Psoas muscle (tissue), 8 donors: ENCODE results near the gene METTL15. TPM values are rescaled to one million over a fixed set of nuclear protein-coding genes. Genes with fewer than 3 reads are reported as not detected.

ENCODE experiments used
- ATAC-seq, 4 donors: fragments of 200-7000 bp; cut with Tn5 transposase; one replicate each; pipeline ENCODE4 v1.9.1; 2020; ENCODE audit warnings: moderate library complexity in 3 of 4, mild to moderate bottlenecking in 2 of 4
- DNase-seq, 2 donors: peaks; one replicate each; pipeline ENCODE4 v3.0.0-alpha.2; 2020
- H3K27ac ChIP-seq: fragments of 200-600 bp; one replicate; pipeline ENCODE4 v1.8.0; 2022
- H3K27me3 ChIP-seq, 3 donors: fragments of 200-600 bp in 1 of 3; one replicate each; pipeline versions ENCODE4 v1.6.1 to v1.8.0; 2013 to 2022; ENCODE audit warnings: low read length in 2 of 3, mild to moderate bottlenecking in 2 of 3, moderate library complexity in 1 of 3; ENCODE audit not compliant: insufficient read depth in 3 of 3
- H3K36me3 ChIP-seq, 2 donors: fragments of 200-600 bp in 1 of 2; one replicate each; pipeline versions ENCODE4 v1.6.1 to v1.8.0; 2013 to 2022; ENCODE audit warnings: low read depth in 1 of 2, mild to moderate bottlenecking in 1 of 2, moderate library complexity in 1 of 2; ENCODE audit not compliant: insufficient read depth in 1 of 2
- H3K4me1 ChIP-seq: fragments of 200-600 bp; one replicate; pipeline ENCODE4 v1.8.0; 2022
- H3K4me3 ChIP-seq: fragments of 200-600 bp; one replicate; pipeline ENCODE4 v1.8.0; 2022; ENCODE audit warnings: mild to moderate bottlenecking
- H3K9me3 ChIP-seq: fragments of 200-600 bp; one replicate; pipeline ENCODE4 v1.8.0; 2022
- WGBS, 3 donors: extraction: QIAGEN DNeasy Blood & Tissue Kit; methylation state at CpG; one replicate each; pipeline versions ENCODE4 v1.1.6 to v1.1.7; 2013; 5-methylcytosine and 5-hydroxymethylcytosine counted together
- intact Hi-C, 2 donors: fragments of 100-400 bp; cut with DNase I; formaldehyde crosslinking; loops; one replicate each; pipeline versions ENCODE4 v1.11.0 to v1.14.2; 2022
- polyA plus RNA-seq, 3 donors: library from polyadenylated mRNA; stranded (reverse); fragments of 200-250 nt; gene quantifications; one replicate each; pipeline ENCODE4 v1.2.3, GENCODE V29; 2013
- total RNA-seq, 4 donors: library from RNA; stranded (reverse); fragmentation: NEBNext Ultra II Directional in 2 of 4; extraction: Animal tissue kit (Norgen Biotek cat#: 25700) in 2 of 4; gene quantifications; one replicate each; pipeline versions ENCODE4 v1.2.1 to v1.2.4, GENCODE V29; 2021 to 2023
- TF ChIP-seq, protein P1 (sequence below): fragments of 200-600 bp; IDR thresholded peaks from one replicate; pipeline ENCODE4 v1.8.0; 2022; ENCODE audit warnings: antibody characterized with exemption
- donor health status: healthy with polysubstance abuse.
- donor health status: DM: no; HTN: no; CAD: no; lungs with moderate emphysema.
- donor health status: Bipolar disorder and iron deficiency.
- donor health status: healthy.
- donor health status: DM: yes; HTN: yes; CAD: no.
- donor health status: DM: no; HTN: no; CAD: no.
- donor health status: DM: no; HTN: no; CAD: no.
- donor health status: DM: yes; HTN: yes; CAD: no.

Gene METTL15
- total and polyA plus RNA-seq, 7 donors: 3.6 to 9.5 (median 8.4) TPM

DNA sequence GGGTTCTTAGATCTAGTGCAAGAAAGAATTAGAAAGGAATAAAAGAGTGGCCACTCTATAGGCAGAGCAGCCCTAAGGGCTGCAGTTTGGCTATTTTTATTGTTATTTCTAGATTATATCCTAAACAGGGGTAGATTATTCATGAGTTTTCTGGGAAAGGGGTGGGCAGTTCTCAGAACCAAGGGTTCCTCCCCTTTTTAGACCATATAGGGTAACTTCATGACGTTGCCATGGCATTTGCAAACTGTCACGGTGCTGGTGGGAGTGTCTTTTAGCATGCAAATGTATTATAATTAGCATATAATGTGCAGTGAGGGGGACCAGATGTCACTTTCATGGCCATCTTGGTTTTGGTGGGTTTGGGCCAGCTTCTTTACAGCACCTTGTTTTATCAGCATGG is 44.6 kb downstream of the METTL15 start:
- Histone ChIP-seq H3K4me1 (no peaks in the 10 kb centered on the region), H3K27me3 (no peaks in the 10 kb centered on the region), H3K4me3 (no peak overlapping the region), H3K27ac (no peak overlapping the region), H3K36me3 (peaks cover under 1 to 5% of the 10 kb centered on the region in 2 donors), H3K9me3 (no peaks in the 10 kb centered on the region)
- no peak for ATAC-seq
- intact Hi-C loops: no loop called here
- TF ChIP-seq, protein P1, sequence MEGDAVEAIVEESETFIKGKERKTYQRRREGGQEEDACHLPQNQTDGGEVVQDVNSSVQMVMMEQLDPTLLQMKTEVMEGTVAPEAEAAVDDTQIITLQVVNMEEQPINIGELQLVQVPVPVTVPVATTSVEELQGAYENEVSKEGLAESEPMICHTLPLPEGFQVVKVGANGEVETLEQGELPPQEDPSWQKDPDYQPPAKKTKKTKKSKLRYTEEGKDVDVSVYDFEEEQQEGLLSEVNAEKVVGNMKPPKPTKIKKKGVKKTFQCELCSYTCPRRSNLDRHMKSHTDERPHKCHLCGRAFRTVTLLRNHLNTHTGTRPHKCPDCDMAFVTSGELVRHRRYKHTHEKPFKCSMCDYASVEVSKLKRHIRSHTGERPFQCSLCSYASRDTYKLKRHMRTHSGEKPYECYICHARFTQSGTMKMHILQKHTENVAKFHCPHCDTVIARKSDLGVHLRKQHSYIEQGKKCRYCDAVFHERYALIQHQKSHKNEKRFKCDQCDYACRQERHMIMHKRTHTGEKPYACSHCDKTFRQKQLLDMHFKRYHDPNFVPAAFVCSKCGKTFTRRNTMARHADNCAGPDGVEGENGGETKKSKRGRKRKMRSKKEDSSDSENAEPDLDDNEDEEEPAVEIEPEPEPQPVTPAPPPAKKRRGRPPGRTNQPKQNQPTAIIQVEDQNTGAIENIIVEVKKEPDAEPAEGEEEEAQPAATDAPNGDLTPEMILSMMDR: no peak
- 89 to 96% (median 95%) methylated on average over 2 of the region's 2 CpGs for WGBS, 3 donors
- no peak for DNase-seq

DNA sequence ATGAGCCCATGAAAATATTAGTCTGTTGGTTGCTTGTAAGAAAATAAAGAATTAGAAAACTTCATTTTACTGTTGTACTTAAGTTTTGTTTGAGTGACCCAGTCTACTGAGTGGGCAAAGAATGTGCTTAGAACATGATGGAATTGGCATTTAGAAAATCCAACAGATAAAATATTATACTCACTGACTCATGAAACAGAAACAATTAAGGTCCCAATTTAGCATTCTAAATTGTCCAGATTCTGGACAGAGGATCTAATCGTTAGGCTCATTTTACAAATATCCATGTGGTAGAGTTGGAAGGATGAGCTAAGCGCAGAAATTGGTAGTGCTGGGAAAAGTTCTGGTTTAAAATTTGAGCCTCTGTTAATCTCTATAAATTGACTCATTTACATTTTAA is 45.4 kb downstream of the METTL15 start:
- no peak for DNase-seq
- no peaks in the 10 kb centered on the region for H3K4me1 ChIP-seq
- H3K4me3 ChIP-seq: no peak overlapping the region
- no peaks in the 10 kb centered on the region for H3K27me3 ChIP-seq
- TF ChIP-seq, protein P1: no peak
- peaks cover 6 to 12% of the 10 kb centered on the region in 2 donors for H3K36me3 ChIP-seq
- intact Hi-C loops: no loop called here
- WGBS, 3 donors: 86 to 94% (median 86%) methylated on average over 2 of the region's 2 CpGs
- no peak overlapping the region for H3K27ac ChIP-seq
- no peak for ATAC-seq
- no peaks in the 10 kb centered on the region for H3K9me3 ChIP-seq

DNA sequence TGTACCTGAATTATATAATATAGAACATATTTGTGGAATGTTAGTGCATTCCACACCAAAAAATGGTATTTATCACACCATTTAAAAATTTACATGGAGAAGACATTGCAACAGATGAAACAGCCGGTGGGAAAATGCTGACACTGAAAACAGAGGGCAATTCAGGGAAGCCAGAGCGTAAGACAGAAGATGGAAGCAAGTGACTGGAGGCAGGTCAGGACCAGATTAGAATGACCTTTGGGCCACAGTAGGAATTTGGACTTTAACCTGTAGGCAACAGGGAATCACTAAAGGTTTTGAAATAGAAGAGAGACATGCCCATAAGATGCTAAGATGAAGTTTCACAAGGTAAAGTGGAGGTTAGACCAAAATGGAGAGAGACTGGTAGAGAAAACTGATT is 60.5 kb downstream of the METTL15 start:
- ATAC-seq (no peak), DNase-seq (no peak)
- intact Hi-C loops: no loop called here
- 84 to 93% (median 85%) methylated on average over 2 of the region's 2 CpGs for WGBS, 3 donors
- Histone ChIP-seq H3K4me1 (no peaks in the 10 kb centered on the region), H3K4me3 (no peak overlapping the region), H3K27me3 (no peaks in the 10 kb centered on the region), H3K36me3 (peaks cover 0 to 3% of the 10 kb centered on the region in 2 donors), H3K9me3 (no peaks in the 10 kb centered on the region), H3K27ac (no peak overlapping the region)
- TF ChIP-seq, protein P1: no peak

DNA sequence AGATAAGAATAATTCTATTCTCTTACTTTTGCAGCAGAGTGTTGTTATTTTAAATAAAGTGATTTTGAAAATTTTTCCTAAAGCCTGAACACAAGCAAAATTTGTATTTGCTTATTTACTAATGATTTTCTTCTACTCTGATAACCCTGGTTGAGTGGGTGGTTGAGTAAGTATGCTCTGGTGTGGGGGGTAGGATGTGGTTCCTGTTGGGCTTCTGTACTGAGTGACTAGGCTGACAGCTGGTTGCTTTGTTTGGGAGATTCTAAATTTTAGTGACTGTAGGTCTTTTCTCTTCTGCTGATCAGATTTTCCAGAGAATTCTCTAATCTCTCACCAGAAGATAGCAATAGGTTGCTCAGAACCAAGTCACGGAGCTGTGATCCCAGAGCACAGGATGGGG is 61.6 kb downstream of the METTL15 start:
- Histone ChIP-seq H3K4me1 (no peaks in the 10 kb centered on the region), H3K36me3 (peaks cover 0 to 3% of the 10 kb centered on the region in 2 donors), H3K27me3 (no peaks in the 10 kb centered on the region), H3K4me3 (no peak overlapping the region), H3K27ac (no peak overlapping the region), H3K9me3 (no peaks in the 10 kb centered on the region)
- intact Hi-C loops: no loop called here
- TF ChIP-seq, protein P1: no peak
- ATAC-seq: no peak
- 95 to 98% (median 95%) methylated on average over 1 of the region's 1 CpG for WGBS, 3 donors
- no peak for DNase-seq

DNA sequence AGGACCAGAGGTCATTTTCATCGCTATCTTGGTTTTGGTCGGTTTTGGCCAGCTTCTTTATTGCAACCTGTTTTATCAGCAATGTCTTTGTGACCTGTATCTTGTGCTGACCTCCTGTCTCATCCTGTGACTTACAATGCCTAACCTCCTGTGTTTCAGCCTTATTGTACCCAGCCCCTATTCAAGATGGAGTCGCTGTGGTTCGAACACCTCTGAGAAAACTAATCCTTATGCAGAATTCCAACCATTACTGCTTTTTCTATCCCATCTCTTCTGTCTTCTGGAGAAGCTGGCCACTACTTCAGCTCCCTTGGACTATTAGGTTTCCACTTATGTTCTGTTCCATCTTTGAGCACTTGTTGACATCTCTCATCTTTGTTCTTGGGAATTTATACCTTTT is 62.6 kb downstream of the METTL15 start:
- Histone ChIP-seq H3K4me1 (no peaks in the 10 kb centered on the region), H3K9me3 (no peaks in the 10 kb centered on the region), H3K36me3 (peaks cover 0 to 3% of the 10 kb centered on the region in 2 donors), H3K27me3 (no peaks in the 10 kb centered on the region), H3K27ac (no peak overlapping the region), H3K4me3 (no peak overlapping the region)
- no peak for DNase-seq
- WGBS, 3 donors: 96 to 98% (median 96%) methylated on average over 4 of the region's 4 CpGs
- TF ChIP-seq, protein P1: no peak
- intact Hi-C loops: no loop called here
- no peak for ATAC-seq
